Stimulated activated CD4-positive, alpha-beta T cell treated with anti-CD3 and anti-CD28 coated beads, Interleukin-1b, Interleukin-23, amount 100 ng/mL, for 24 hours (primary cell): Measurements from ENCODE around the gene ODF4.
"Not testable (repeated sequence)": the region's sequence is repeated elsewhere in the genome, so short reads cannot be mapped to it uniquely, and the experiment has no call there.

ENCODE experiments used
- DNase-seq, 4 experiments: peaks; one replicate each; pipeline ENCODE4 v3.0.0-alpha.2; 2020; ENCODE audit warnings: low read depth in 4 of 4, low spot score in 1 of 4

Gene ODF4

GRCh38 chr17:8366231-8366630 is 26.6 kb downstream of the ODF4 start:
- DNase-seq: no peak

- no peak for DNase-seq
Observed at GRCh38 chr17:8368193-8368592, 28.6 kb downstream of the ODF4 start.

- no peak for DNase-seq
Observed at GRCh38 chr17:8369944-8370343, 30.3 kb downstream of the ODF4 start.

DNA sequence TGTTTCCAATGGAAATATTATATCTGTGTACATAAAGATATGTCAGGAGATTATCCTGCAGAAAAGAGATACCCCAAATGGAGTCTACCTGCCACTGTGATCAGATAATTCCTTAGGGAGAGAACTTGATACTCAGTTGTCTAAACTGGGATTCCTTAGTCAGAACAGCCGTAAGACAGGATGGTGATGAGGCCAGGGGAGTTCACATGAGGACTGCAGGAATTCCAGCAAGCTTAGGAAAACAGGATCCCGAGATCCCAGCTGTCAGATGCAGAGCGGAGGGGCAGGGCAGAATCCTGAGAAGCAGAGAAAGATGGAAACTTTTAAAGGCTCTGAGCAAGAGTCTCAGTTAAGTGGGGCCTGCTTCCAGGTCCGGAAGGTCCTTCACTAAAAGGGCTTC is 32.1 kb downstream of the ODF4 start:
- no peak for DNase-seq

GRCh38 chr17:8372422-8372821 is 32.8 kb downstream of the ODF4 start:
- no peak for DNase-seq

- DNase-seq: not testable (repeated sequence)
Observed at GRCh38 chr17:8373856-8374255, 34.2 kb downstream of the ODF4 start.

DNA sequence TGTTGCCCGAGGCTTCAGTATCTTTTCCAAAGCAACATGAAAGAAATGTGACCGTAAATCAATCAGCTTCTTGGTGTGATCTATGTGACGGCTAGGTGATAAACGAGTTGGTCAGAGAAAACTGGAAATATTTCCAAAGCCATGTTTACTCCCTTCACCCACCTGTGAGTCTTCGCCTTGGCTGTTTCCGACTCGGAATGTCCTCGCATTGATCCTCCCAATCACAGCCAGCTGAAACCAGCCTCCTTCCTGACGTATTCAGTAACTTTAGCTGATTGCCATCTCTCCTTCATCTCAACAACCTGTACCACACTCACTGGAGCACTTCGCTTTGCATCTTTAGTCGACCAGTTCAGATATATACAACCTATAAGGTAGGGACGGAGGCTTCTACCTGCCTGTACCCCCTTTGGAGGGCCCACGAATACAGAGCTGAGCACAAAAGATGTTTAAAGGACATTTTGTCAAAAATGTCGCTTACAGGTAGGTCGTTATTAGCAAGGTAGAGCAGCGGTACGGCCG is 36.2 kb downstream of the ODF4 start:
- no peak for DNase-seq

GRCh38 chr17:8376271-8377067 is 36.8 kb downstream of the ODF4 start, which contains the start of gene KRABD2:
TSS of gene KRABD2 (minus strand) at chr17:8376704.
- DNase-seq: peak; percentile 74 to 91 (median 88)

DNA sequence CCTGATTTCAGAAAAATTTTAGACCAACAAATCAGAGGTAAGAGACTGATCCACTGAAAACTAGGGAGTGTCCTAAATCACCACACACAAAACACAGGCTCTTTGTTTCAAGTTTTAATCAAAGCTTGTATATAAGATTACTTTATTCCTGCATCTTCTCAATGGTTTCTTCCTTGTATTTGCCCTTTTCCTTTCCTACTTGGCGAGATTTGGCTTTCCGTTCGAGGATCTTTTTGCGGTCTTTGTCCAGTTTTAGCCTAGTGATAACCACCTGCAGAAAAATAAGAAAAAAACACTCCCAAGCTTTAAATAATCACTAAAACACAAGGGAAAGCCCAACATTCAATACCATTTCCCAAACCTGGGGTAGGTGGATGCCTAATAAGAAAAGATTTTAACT is 37.8 kb downstream of the ODF4 start:
- no peak for DNase-seq

DNA sequence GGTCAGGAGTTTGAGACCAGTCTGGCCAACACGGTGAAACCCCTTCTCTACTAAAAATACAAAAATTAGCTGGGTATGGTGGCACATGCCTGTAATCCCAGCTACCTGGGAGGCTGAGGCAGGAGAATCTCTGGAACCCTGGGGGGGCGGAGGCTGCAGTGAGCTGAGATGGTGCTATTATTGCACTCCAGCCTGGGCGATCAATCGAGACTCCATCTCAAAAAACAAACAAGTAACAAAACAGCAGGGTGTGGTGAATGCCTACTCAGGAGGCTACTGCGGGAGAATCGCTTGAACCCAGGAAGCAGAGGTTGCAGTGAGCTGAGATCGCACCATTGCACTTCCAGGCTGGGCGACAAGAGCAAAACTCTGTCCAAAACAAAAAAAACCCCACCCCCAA is 38.5 kb downstream of the ODF4 start:
- DNase-seq: not testable (repeated sequence)

DNA sequence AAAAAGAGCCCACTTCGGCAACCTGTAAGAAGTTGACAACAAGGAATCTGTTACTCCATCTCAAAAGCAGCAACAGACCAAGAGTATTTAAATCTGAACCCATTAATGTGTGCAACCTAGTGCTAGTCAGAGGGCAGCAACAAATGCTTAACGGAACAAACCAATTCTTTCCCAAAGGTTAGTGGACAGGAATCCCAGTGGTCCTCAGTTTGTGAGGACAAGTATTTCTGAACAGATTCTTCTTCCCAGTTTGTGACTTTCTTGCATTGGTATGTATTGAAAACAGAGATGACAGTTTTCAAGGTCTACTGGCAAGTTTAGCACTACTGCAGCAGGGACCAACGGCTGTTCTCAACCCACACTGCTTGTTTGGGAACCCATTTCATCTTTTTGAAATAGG is 40.4 kb downstream of the ODF4 start:
- no peak for DNase-seq

DNA sequence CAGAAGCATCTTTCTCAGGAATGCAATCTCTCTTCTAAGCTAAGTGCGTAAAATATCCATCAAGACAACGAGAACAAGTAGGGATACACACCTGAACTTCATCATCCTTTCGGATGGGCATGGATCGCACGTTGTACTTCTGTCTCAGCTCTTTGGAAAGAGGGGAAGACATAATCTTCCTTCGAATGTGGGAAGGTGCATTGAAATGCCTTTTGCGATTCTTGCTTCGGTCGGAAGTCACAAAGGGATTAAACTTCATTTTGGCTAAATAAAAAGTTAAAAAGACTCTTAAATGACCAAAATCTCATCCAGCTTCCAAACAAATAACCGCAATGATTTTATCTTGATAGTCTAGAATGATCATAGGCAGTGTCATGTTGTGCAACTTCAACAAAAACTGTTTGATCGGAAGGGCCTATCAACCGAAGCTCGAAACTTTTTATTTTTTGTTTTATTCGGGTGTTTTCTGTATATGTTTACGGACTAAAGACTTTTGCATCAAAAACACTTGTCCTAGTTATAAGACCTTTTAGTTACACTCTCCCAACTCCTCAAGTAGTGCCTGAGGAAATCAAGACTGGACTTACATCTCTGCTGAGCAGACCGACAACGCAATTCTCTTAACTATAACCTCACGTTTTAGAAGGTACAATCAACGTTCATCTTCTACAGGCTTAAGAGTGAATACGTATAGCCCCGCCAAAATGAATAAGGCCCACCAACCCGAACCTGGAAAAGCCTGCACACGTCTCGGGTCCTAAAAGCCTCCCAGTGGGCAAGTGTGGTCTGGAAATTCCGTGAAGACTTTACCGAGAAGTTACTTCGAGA is 42.6 kb downstream of the ODF4 start:
- no peak for DNase-seq

GRCh38 chr17:8382880-8383142 is 43.2 kb downstream of the ODF4 start:
- DNase-seq: no peak

DNA sequence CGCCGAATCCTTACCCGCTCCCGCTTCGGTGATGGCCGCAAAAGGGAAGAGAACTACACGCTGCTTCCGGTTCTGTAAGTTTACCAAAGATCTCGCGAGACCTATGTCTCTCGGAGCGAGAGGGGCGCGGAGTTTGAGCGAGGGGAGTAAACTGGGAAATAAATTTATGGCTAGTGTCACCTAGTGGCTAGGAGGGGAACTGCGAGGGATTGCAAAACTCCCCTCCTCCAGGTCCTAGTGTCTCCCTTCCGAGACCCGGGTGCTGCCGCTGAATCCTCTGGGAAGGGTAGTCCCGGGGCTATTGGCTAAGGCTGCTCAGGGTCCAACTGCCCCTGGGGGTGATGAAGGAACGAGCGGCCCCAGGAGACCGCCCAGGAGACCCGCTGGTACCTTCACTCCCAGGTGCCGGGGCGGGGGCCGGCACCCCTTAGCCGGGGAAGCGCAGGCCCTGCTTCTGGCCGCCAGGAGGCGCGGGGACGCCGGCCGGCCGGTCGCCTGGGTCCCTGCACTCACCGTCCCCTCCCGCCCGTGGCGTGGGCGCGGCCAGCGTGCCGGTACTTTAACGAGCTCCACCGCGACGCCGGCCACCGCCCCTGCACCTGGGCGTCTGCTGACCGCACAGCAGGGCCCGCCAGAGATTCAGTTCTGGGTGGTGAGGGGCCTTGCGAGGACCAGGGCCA is 43.6 kb downstream of the ODF4 start, which contains the start of gene RPL26:
TSS of gene RPL26 (minus strand) at position 51 of the 680 bp plus-strand sequence. CDS start 883 bp downstream, outside the sequence.
- peak; percentile 81 to 88 (median 86) for DNase-seq

- DNase-seq: no peak
Observed at GRCh38 chr17:8384801-8385378, 45.2 kb downstream of the ODF4 start.

- no peak for DNase-seq
Observed at GRCh38 chr17:8386841-8387240, 47.2 kb downstream of the ODF4 start.

DNA sequence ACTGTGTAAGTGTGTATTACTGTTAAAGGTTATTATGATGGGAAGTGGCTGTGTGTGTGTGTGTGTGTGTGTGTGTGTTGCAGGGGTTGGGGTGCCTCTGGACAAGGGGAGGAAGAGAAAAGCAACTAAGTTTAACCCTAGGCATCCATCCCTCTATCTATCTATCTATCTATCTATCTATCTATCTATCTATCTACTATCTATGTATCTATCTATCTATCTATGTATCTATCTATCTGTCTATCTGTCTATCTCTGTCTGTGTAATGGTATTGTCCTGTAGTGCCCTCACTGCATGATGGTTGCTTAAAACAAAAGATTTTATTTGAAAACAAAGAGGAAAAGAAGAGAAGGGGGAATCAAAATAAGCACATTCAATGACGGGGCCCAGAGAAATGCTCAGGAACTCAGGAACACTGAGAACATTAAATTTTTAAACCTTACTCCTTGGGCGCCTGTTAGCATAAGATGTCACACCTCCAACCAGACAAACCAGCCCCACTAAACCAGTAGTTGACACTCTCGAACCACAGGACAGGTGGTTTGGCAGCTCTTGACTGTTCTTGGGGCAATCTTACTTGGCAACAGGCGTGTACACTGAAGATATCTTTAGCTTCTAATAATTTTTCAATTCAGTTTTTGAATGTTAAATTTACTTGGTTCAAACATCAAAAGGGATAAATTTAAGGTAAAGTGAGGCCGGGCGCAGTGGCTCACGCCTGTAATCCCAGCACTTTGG is 48.4 kb downstream of the ODF4 start:
- no peak for DNase-seq

DNA sequence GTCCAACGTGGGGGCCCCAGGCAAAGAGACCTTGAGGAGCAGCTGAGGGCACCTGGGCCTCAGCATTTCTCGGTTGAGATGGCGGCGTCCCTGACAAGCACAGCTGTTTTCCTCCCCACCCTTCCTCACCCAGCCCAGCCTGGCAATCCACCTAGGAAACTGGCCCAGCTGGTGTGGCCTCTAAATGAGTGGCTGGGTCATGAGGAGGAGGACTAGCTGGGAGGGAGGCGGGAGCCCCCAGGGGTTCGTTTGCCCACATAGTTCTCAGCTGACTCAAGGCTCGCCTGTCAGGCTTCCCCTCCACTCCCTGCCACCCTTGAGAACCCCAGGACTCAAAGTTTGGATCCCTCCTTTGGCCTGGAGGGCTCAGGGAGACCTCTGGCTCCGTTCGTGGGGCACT is 52.1 kb downstream of the ODF4 start:
- DNase-seq: no peak

DNA sequence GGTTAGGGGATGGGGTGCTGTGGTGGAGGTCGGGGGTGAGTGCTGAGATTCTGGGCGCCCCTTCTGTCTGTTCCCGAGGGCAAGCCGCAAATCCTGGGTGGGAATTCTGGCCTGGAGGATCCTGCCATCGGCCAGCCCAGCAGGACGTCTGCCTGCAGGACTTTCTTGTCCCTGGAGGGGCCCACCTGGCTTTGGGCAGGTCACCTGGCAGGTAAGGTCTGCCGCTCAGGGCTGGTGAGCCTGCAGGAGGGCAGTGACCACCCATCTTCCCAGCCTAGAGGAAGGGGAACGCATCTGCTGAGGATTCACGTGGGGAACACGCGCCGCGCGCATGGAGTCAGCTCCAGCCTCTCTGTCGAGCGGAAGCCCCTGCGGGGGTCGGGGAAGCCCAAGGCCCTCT is 52.6 kb downstream of the ODF4 start:
- DNase-seq: no peak

GRCh38 chr17:8392674-8393469 is 53.2 kb downstream of the ODF4 start:
- no peak for DNase-seq
